NOMO-1 treated with DMSO at 0.1 percent for 48 hours (cell line): ENCODE measurements around the gene RTN1.

ENCODE experiments used
- DNase-seq: peaks from one replicate; lab custom pipeline; 2025; ENCODE audit not compliant: unreplicated experiment; lab: John Stamatoyannopoulos, UW

RTN1 gene

DNA sequence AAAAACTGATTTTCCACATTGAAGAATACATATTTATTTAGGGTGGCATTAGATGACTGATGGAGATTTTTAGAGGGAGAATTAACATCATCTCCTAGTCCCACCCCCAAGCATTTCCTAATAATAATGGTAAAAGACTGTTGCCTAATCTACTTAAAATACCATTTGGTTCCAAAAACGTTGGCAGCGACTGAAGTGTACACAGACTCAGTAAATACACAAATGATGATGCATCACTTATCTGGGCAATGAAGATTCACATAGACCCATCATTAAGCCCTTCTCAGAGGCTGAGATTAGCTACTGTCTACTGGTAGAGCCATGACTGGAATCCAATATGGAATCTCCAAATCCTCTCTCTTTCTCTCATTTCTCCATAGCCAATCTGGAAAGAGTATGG is 18.2 kb downstream of the RTN1 start:
- no peak for DNase-seq

DNA sequence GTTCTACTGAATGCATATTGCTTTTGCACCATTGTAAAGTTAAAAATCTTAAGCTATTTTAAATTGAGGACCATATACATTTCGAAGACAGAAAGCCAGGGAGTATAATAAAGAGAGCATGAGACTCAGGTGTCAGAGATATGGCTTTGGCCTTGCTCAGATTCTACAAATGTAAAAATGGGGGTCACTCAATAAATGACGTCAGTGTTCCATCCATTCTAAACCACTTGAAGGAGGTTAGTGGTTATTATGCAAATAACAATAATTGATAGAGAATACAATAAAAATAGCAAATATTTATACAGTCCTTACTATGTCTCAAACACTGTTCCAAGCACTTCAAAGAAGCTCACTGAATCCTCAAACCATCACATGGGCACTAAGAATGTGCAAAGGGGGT is 20.1 kb downstream of the RTN1 start:
- DNase-seq: no peak

DNA sequence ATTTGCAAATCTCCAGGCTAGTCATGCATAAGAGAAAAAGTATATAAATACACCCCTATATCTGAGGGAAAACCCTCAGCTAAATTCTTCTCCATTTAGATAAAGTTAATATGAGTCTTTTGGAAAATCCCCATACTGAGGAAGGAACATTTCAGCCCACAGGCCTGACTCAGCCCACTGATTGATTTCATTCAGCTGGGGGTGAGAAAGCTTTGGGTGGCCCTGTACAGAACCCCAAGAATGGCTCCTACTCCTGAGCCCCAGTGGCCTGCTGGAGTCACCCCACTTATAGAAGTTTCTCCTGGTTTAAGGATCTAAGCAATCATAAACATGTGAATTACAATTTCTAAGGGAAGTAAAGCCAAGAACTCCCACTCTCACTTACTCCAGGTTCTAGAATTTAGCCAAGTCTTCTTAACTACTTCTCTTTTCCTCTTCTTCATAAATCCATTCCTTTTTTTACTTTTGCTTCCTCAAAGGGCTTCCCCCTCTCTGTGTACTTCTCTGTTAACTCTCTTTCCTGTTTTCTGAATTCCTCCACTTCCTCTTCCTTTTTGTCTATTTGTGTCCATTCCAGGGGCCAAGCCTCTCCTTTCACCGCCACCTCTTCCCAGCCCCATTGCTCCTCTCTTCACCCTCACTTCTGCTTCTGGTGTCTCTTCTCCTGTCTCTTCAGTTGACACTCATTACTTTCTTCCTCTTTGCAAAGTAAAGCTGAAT is 21.0 kb downstream of the RTN1 start:
- peak; percentile 92 for DNase-seq

DNA sequence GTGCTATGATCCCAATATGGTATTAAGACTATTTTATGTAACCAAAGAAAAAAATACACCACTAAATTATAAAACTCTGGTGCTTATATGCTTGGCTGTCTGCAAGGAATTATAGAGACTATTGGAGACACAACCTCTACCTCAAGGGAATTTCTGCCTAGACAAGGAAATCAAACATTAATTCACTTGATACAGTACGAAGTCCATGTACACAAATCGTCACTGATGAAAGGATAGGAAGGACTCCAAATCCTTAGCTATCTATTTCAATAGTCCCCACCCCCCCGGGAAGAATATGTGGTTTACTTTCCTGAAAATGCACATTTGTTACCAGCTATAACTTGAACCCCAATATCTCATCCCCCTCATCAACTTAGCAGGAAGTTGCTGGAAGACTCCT is 21.9 kb downstream of the RTN1 start:
- no peak for DNase-seq

DNA sequence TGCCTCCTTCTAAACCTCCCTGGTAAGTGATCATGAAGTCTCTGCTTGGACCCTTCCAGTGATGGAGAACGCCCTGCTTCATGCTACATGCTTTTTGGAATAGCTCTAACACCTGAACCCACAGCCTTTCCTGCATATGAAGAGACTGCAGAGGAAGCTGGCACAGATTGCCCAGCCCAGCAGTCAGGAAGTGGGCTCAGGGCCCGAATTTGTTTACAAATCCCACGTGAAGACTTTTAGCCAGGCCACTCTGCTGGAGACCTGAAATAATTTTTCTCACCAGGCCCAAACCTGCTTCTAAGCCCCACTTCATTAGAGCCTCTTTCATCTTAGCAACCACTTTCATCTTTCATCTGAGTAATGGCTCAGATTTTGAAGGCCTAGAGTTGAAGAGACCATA is 22.9 kb downstream of the RTN1 start:
- no peak for DNase-seq

DNA sequence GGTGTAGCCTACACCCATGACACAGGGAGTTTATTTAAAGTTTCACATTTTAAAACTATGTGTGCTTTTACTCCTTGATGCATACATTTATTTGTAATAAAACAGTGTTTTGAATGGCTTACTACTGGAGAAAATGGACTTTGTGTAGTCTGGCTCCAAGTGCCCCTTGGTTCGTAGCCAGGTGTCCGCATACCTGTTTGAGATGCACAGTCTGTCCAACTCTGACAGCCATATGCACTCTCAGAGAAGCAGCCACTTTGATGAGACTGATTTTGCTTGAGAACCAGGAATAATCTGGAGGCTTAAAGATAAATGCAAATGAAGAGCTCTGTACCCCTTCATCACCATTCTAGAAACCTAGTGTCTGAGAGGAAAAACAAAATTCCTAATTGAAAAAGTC is 24.0 kb downstream of the RTN1 start:
- DNase-seq: no peak

DNA sequence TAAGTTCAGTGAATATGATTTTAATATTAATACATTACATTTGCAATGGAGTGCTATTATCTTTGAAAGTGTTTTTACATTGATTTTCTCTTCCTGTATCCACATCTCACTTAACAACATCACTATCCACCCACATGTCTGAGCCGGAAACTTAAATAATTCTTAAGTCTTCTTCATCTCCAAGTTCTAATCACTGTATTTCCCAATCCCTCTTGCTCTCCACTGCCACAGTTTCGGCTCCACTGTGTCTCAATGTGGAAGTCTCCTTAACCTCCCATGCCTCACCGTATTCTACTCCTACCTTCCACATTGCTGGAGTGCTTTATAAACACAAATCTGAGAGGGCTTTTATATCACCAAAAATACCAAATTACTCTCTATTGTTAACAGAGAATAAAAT is 25.3 kb downstream of the RTN1 start:
- DNase-seq: no peak

DNA sequence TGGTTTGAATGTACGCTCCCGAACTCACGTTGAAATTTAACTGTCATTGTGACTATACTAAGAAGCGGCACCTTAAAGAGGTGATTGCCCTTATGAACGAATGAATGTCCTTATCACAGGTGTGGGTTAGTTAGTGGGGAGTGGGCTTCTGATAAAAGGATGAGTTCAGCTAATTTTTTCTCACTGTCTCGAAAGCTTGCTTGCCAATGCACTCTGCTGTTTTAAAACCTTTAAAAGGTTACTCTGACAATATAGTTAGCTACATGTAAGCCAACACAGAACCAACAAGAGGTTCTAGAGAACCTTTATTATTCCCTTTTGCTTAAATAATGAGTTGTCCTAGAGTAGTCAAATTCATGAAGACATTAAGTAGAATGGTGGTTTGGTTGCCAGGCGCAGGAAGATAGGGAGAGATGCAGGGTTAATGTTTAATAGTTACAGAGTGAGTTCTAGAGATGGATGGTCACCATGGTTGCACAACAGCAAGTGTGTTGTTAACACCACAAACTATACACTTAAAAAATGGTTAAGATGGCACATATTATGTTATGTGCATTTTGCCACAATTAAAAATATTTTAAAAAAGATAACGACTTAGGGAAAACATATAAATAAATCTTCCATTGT is 26.3 kb downstream of the RTN1 start:
- DNase-seq: no peak

DNA sequence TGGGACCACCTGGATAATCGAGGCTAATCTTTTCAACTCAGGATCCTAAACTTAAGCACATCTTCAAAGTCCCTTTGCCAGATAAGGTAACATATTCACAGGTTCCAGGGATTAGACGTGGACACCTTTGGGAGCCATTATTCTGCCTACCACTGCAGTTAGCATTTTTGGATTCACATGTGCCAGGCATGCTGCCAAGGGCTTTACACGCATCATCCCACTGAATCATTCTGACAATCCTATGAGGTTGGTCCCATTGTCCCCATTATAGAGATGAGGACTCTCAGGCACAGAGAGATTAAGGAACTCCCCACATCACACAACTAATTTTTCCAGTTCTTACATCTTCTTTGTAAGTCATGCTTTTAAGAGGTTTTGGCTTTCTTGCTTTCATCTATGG is 34.5 kb downstream of the RTN1 start:
- DNase-seq: no peak

DNA sequence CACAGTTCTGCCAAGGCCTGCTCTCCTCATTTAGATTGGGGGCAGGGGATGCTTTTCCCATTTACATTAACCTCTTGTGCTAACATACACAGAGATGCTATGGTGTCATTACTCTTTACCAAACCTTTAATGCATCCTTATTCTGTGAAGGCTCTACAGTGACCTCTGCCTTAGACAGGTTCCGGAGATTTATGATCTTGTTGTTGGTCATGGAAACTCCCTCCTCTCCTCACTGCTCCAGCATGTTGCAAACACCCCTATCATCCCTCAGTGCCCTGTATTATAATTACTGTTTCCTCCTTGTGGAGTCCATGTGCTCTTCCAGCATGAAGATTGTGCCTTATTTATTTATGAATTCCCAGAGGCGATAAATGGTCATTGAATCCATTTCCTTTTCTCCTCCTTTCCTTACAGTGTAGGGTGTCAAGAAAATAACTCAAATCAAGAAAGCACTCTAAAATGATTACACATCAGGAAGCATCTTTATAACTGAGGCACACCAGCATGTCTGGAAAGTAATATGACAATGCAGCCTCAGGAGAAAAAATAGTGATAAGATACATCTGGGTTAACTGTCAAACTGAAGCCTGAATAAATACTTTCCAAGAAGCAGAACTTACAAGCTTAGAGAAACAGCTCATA is 37.8 kb downstream of the RTN1 start:
- DNase-seq: no peak

DNA sequence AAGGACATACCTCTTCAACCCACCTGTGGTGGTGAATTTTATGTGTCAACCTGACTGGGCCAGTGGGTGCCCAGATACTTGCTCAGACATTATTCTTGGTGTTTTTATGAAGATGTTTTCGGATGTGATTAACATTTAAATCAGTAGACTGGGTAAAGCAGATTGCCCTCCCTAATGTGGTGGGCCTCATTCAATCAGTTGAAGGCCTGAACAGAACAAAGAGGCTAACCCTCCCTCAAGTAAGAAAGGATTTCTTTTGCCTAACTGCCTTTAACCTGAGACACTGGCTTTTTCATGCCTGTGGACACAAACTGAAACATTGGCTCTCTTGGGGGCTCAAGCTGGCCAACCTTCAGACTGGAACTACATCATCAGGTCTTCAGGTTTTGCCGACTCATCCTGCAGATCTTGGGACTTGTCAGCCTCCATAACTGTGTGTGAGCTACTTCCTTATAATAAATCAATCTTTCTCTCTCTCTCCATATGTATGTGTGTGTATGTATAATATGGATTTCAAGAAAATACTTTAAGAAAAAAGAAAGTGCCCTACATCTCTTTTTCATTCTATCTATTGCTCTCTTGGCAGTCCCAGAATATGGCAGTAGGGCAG is 39.4 kb downstream of the RTN1 start:
- DNase-seq: peak; percentile 54

DNA sequence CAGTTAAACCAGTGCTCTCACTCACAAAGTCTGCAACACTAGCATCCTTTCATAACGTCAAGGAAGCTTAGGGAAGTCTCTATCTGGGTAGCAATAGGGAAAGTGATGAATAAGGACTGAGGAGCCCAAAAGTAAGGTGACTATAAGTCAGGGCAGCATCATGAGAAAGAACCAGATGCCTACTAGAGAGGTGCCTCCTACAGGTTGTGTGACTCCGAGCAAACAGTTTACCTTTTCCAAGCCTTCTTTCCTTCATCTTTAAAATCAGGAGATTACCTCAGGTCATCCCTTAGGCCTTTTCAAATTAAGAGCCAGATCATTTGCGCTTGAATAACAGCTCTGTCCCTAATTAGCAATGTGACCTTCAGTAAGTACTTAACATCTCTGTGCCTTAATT is 40.2 kb downstream of the RTN1 start:
- DNase-seq: no peak

DNA sequence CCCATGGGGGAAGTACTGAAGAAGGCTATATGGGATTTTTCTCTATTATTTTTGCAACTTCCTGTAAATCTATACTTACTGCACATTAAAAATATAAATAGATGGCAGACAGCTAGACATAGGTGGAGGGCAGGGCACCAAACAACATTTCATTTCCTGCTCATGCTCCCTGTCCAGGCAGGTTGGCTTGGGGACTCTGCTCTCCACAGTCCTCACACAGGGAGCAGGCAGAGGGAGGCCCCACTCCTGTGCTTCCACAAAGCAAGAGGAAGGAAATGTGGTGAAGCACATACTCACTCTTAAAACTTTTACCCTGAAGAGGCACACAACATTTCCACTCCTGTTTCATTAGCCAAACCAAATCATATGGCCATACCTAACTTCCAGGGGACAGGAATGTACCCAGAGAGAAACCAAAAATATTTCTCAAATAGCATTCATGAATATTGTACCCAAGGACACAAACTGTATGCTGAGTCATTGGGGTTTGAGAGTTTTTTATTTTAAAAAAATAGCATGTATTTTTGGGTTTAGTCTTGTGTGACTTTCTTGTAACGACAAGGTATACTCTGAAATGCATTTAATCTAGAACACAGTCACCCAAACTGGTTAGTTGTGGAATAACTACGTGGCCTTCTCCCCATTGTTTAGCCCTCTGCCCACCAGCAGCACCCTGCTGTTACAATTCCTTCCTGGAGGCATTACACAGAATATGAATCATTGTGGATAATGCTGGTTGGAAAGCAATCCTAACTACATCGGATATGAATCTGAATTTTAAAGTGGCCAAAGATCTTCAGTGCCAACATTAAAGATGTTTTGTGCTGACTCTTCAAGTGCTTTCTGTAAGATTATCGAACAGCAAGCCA is 40.9 kb downstream of the RTN1 start:
- peak; percentile 47 for DNase-seq

DNA sequence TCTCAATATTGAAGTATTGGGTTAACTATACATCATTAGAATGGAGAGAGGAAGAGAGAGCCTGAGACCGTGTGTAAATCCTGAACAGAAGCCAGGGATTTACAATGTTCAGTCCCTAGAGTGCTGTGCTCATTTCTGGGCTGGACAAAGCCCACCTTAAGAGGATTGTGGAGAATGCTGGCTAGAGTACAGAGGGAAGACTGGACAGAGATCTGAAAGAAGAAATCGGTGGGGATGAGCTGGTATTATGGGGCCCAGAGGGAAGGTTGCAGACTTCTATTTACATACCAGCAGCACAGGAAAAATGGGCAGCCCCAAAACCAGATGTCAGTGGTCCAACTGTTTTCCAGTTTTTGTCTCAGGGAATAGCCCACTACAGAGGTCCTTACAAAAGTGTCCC is 42.3 kb downstream of the RTN1 start:
- DNase-seq: no peak

DNA sequence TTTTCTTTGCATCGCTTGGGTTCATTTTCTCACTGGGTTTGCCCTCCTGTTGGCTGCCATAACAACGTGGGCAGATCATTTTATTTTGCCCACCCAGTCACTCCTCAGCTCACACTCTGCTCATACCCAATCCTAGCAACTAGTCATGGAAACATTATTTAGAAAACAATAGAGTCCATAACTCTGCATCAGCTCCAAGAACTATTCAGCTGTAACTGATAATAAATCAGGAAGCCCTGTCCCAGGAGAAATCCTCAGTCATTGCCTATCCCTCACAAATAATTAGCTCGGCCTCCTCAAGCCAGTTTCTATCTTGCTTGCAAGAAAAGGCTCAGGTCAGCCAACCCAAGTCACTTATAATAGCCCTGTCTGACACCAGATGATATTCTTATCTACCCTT is 43.2 kb downstream of the RTN1 start:
- DNase-seq: no peak

DNA sequence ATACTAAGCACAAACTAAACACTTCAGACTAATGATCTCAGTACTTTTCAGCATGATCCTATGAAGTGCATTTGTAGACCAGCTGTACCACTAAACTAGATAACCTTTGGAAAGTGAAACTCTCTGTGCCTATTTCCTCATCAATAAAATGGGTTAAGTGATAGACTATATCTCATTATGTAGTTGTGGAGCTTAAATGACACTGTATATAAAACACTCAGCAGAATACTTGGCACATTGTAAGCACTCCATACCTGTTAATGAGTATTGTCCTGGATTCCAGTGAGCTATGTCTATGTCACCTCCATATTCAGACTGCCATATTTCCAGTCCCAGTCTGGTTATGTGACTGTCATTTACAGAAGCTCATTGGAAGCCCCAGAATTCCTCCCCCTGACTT is 44.4 kb downstream of the RTN1 start:
- DNase-seq: no peak

DNA sequence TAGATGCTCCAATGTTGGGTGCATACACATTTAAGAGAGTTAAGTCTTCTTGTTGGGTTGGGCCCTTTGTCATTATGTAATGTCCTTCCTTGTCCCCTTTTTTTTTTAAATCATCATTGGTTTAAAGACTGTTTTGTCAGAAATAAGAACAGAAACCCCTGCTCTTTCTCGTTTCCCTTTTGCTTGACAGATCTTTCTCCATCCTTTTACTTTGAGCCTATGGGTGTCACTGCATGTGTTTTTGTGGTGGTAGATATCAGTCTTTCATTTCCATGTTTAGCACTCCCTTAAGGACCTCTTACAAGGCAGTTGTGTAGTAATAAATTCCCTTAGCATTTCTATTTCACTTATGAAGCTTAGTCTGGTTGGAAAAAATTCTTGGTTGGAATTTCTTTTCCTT is 47.4 kb downstream of the RTN1 start:
- peak; percentile 63 for DNase-seq

DNA sequence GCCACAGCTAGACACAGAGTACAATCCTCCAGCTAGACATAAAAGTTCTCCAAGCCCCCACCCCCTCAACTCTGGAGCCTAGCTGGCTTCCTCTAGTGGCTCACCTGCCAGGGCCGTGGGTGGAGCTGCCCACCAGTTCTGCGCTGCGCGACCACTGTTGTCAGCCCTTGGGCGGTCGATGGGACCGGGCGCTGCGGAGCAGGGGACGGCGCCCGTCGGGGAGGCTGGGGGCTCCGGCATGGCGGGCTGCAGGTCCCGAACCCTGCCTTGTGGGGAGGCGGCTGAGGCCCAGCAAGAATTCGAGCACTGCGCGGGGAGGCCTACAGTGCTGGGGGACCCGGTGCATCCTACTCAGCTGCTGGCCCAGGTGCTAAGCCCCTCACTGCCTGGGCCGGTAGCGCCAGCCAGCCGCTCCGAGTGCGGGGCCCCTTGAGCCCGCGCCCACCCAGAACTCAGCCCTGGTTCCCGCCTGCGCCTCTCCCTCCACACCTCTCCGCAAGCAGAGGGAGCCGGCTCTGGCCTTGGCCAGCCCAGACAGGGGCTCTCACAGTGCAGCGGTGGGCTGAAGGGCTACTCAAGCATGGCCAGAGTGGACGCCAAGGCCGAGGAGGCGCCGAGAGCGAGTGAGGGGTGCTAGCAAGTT is 51.0 kb downstream of the RTN1 start:
- no peak for DNase-seq

DNA sequence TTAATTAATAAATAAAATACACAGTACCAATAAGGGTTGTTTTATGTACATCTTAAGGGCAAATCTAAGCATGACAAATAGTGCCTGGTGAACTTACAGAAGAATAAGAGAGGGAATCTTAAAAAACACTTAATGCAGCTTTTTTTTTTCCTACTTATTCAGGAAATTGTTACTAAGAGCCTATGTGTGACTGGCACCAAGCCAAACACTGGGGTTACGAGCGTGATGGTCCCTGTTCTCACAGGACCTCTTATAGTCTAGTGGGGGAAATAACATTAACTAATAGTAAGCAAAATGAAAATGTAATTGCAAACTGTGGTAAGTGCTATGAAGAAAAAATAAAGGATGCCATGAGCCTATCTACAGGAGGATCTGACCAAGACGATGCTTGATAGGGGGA is 53.6 kb downstream of the RTN1 start:
- no peak for DNase-seq

DNA sequence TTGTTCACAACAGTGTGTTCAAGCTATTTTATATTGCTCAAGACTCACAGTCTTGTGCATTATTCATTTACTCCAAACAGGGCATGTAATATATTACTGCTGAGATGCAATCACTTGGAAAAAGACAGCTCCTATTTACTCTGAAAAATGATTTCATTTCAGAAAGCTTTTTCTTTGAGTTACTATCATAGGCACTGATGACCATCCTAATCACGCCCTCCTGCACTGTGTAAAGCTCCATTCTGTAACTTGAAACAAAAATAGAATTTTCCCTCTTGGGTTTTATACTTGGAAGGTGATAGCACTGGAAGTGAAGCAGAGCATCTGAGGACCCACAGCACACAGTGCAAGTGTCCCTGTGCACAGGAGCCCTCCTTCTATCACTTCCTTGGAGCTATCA is 55.6 kb downstream of the RTN1 start:
- DNase-seq: no peak

DNA sequence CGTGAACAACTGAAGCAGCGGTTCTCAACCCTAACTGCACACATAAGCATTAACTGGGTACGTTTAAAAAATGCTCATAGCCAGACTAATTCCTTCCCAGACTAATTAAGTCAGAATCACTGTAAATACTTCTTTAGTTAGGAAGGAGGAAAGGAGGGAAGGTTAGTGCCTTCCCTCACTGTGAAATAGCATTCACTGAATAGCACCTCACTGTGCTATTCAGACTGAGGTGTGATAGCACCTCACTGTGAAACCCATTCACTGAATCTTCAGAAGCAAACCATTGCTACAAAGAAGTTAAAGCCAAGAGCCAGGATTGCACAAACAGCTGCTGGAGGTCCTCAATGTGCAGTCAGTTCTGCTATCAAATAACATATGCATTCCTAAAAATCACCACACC is 58.8 kb downstream of the RTN1 start:
- no peak for DNase-seq
